ENCODE results near the gene LIPC. TPM values are rescaled to one million over a fixed set of nuclear protein-coding genes. Genes with fewer than 3 reads are reported as not detected.

The LIPC gene
- polyA plus RNA-seq, 1 of the 3 experiments (the other 2 are of a cell fraction), result not detected

DNA sequence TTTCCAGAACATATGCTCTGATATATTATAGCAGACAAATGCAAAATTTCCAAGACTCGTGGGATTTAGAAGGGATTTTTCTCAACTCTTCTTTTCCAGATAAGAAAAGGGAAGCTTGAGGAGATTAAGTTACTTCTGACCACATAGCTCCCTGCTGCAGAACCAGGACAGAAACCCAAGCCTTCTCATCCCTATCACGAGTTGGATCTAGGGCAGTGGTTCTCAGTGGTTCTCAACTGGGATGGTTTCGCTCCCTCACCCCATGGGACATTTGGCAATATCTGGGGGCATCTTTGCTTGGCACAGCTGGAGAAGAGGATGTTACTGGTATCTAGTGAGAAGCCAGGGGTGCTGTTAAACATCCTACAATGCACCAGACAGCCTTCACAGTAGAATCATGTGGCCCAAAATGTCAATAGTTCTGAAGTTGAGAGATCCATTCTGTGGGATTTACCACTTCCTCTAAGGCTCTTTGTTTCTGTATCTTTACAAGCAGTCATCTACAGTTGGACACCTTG, 64.2 kb downstream of the LIPC start (continued):
- TF ChIP-seq, protein P1, sequence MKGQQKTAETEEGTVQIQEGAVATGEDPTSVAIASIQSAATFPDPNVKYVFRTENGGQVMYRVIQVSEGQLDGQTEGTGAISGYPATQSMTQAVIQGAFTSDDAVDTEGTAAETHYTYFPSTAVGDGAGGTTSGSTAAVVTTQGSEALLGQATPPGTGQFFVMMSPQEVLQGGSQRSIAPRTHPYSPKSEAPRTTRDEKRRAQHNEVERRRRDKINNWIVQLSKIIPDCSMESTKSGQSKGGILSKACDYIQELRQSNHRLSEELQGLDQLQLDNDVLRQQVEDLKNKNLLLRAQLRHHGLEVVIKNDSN (IDR thresholded peaks at IDR 0.05; ENCODE audit: borderline replicate concordance, low read depth), result no peak
- TF ChIP-seq, protein P2, sequence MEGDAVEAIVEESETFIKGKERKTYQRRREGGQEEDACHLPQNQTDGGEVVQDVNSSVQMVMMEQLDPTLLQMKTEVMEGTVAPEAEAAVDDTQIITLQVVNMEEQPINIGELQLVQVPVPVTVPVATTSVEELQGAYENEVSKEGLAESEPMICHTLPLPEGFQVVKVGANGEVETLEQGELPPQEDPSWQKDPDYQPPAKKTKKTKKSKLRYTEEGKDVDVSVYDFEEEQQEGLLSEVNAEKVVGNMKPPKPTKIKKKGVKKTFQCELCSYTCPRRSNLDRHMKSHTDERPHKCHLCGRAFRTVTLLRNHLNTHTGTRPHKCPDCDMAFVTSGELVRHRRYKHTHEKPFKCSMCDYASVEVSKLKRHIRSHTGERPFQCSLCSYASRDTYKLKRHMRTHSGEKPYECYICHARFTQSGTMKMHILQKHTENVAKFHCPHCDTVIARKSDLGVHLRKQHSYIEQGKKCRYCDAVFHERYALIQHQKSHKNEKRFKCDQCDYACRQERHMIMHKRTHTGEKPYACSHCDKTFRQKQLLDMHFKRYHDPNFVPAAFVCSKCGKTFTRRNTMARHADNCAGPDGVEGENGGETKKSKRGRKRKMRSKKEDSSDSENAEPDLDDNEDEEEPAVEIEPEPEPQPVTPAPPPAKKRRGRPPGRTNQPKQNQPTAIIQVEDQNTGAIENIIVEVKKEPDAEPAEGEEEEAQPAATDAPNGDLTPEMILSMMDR (IDR thresholded peaks at IDR 0.05), result no peak
- TF ChIP-seq ELF1 (IDR thresholded peaks at IDR 0.05) (no peak), JUND (IDR thresholded peaks at IDR 0.05) (no peak), SMC3 (IDR thresholded peaks at IDR 0.05; ENCODE audit: low read depth, low read length) (no peak), FOSL2 (IDR thresholded peaks at IDR 0.05; ENCODE audit: borderline replicate concordance, low read depth) (no peak), FOXJ3 (CRISPR knock-in tag; IDR thresholded peaks at IDR 0.05) (no peak), NFIC (IDR thresholded peaks at IDR 0.05; ENCODE audit: borderline replicate concordance) (no peak)
- TF ChIP-seq, protein P3, sequence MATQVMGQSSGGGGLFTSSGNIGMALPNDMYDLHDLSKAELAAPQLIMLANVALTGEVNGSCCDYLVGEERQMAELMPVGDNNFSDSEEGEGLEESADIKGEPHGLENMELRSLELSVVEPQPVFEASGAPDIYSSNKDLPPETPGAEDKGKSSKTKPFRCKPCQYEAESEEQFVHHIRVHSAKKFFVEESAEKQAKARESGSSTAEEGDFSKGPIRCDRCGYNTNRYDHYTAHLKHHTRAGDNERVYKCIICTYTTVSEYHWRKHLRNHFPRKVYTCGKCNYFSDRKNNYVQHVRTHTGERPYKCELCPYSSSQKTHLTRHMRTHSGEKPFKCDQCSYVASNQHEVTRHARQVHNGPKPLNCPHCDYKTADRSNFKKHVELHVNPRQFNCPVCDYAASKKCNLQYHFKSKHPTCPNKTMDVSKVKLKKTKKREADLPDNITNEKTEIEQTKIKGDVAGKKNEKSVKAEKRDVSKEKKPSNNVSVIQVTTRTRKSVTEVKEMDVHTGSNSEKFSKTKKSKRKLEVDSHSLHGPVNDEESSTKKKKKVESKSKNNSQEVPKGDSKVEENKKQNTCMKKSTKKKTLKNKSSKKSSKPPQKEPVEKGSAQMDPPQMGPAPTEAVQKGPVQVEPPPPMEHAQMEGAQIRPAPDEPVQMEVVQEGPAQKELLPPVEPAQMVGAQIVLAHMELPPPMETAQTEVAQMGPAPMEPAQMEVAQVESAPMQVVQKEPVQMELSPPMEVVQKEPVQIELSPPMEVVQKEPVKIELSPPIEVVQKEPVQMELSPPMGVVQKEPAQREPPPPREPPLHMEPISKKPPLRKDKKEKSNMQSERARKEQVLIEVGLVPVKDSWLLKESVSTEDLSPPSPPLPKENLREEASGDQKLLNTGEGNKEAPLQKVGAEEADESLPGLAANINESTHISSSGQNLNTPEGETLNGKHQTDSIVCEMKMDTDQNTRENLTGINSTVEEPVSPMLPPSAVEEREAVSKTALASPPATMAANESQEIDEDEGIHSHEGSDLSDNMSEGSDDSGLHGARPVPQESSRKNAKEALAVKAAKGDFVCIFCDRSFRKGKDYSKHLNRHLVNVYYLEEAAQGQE (IDR thresholded peaks at IDR 0.05; ENCODE audit: low read depth, low read length), result no peak

DNA sequence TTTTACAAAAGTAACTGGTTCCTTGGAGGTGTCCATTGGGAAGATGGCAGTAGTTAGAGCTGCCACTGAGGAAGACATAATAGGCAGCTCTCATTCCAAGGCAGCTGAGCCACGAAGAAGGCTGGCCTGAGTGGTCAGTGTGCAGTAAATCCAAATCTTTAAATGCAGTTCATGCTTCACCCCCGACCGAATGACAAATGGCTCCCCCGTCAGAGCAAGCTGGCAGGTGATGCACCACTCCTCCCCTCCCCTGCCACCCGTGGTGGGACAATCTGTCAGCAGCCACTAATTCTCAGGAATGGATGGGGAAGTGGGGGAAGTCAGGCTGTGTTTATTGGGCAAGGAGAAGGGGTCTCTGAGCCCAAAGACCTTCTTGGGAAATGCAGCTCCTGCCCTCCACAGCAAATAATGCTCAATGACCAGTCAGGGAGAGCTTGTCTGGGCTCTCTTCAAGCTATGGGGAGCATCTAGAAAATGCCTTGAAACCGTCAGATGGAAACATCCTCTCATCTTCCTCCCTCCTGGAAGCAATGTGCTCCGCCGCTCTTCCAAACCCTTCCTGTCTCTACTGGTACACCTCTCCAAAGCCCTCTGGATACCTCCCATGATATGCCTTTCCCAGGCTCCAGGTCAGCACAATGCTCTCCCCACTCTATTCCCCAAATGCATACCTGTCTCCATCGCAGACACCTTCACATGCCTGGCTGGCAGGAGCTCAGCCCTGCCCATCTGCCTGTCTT, 65.4 kb downstream of the LIPC start:
- ChIA-PET CTCF (no interaction called here), POLR2A (no interaction called here)
- Histone ChIP-seq H3K36me3 (replicated peaks in 1 of 2; ENCODE audit: control insufficient read depth in 1 of 2, insufficient read depth in 2 of 2, low read length in 1 of 2) (no peaks in the 10 kb centered on the region), H3K4me3 (ENCODE audit: low read depth in 2 of 2, low read length in 1 of 2) (no peak overlapping the region), H4K20me1 (ENCODE audit: insufficient read depth) (no peaks in the 10 kb centered on the region), H3K4me2 (no peak overlapping the region), H3F3A (replicated peaks; ENCODE audit: insufficient read depth) (no peaks in the 10 kb centered on the region), H2AFZ (ENCODE audit: low read depth) (no peak overlapping the region), H3K27ac (ENCODE audit: low read depth in 2 of 2, low read length in 1 of 2) (no peak overlapping the region), H3K79me2 (ENCODE audit: insufficient read depth) (no peaks in the 10 kb centered on the region), H3K4me1 (ENCODE audit: control insufficient read depth in 1 of 2, insufficient read depth in 2 of 2, low read depth in 1 of 2, low read length in 1 of 2) (no peaks in the 10 kb centered on the region), H3K27me3 (ENCODE audit: insufficient read depth) (no peaks in the 10 kb centered on the region; the same call in 1 of the 2 replicates), H3K9me2 (no peaks in the 10 kb centered on the region), H3K9me3 (no peaks in the 10 kb centered on the region), H3K9ac (no peak overlapping the region)
- no peak for DNase-seq
- 70% methylated on average over 9 of the region's 9 CpGs for WGBS (ENCODE audit: low lambda C conversion rate)
- TF ChIP-seq NRF1 (IDR thresholded peaks at IDR 0.05; ENCODE audit: low read depth, low read length) (no peak), CHD2 (IDR thresholded peaks at IDR 0.05; ENCODE audit: low read length, partially characterized antibody) (no peak), EP300 (IDR thresholded peaks at IDR 0.05; ENCODE audit: borderline replicate concordance in 1 of 2, low read depth in 1 of 2, low read length in 1 of 2) (no peak), FOXM1 (IDR thresholded peaks at IDR 0.05; ENCODE audit: low read depth) (no peak), RXRA (IDR thresholded peaks at IDR 0.05; ENCODE audit: borderline replicate concordance, low read depth) (no peak), EZH2phosphoT487 (IDR thresholded peaks at IDR 0.05; ENCODE audit: borderline replicate concordance, low read depth) (no peak), MXI1 (IDR thresholded peaks at IDR 0.05; ENCODE audit: low read depth, low read length) (no peak), RAD21 (IDR thresholded peaks at IDR 0.05; ENCODE audit: low read length) (no peak), YY1 (IDR thresholded peaks at IDR 0.05; ENCODE audit: low read depth) (no peak), TEAD4 (IDR thresholded peaks at IDR 0.05; ENCODE audit: borderline replicate concordance, insufficient read depth) (no peak)
- TF ChIP-seq, protein P4, sequence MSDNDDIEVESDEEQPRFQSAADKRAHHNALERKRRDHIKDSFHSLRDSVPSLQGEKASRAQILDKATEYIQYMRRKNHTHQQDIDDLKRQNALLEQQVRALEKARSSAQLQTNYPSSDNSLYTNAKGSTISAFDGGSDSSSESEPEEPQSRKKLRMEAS (IDR thresholded peaks at IDR 0.05; ENCODE audit: low read depth), result no peak
- TF ChIP-seq, protein P5, sequence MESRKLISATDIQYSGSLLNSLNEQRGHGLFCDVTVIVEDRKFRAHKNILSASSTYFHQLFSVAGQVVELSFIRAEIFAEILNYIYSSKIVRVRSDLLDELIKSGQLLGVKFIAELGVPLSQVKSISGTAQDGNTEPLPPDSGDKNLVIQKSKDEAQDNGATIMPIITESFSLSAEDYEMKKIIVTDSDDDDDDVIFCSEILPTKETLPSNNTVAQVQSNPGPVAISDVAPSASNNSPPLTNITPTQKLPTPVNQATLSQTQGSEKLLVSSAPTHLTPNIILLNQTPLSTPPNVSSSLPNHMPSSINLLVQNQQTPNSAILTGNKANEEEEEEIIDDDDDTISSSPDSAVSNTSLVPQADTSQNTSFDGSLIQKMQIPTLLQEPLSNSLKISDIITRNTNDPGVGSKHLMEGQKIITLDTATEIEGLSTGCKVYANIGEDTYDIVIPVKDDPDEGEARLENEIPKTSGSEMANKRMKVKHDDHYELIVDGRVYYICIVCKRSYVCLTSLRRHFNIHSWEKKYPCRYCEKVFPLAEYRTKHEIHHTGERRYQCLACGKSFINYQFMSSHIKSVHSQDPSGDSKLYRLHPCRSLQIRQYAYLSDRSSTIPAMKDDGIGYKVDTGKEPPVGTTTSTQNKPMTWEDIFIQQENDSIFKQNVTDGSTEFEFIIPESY (IDR thresholded peaks at IDR 0.05; ENCODE audit: borderline replicate concordance, low read depth), result no peak
- TF ChIP-seq, protein P6, sequence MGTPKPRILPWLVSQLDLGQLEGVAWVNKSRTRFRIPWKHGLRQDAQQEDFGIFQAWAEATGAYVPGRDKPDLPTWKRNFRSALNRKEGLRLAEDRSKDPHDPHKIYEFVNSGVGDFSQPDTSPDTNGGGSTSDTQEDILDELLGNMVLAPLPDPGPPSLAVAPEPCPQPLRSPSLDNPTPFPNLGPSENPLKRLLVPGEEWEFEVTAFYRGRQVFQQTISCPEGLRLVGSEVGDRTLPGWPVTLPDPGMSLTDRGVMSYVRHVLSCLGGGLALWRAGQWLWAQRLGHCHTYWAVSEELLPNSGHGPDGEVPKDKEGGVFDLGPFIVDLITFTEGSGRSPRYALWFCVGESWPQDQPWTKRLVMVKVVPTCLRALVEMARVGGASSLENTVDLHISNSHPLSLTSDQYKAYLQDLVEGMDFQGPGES (IDR thresholded peaks at IDR 0.05; ENCODE audit: low read depth, low read length), result no peak
